Esophagus squamous epithelium (tissue), 4 donors: ENCODE measurements around the gene GALNTL6.

Source experiments
- CTCF ChIP-seq, 6 experiments: fragments of 450-650 bp in 4 of 6; fragments of 200-600 bp in 2 of 6; sonication (generic) in 2 of 6; IDR thresholded peaks; one replicate each; pipeline ENCODE4 v1.5.1; 2016 to 2019; ENCODE audit warnings: antibody characterized with exemption in 6 of 6, mild to moderate bottlenecking in 4 of 6, moderate library complexity in 4 of 6
- POLR2A ChIP-seq, 4 donors: fragments of 450-650 bp; IDR thresholded peaks; one replicate each; pipeline ENCODE4 v1.6.1; 2017; ENCODE audit warnings: antibody characterized with exemption in 4 of 4, mild to moderate bottlenecking in 4 of 4, moderate library complexity in 3 of 4

DNA sequence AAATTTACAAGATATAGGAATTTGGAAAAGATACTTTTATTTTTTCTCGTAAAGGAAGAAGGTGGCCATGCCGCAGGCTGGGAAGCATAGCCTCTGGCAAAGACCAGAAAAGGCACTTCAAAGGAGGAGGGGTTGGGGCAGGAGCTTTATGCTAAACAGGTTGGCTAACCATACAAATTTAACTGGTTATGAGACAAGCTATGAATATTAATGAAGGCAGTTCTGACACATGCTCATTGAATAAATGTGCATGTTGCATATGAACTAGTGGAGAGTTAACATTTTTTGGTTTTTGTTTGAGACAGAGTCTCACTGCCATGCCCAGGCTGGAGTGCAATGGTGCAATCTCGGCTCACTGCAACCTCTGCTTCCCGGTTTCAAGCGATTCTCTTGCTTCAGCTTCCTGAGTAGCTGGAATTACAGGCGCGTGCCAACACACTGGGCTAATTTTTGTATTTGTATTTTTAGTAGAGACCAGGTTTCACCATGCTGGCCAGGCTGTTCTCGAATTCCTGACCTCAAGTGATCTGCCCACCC lies 36.5 kb downstream of the GALNTL6 start:
- no peak for TF ChIP-seq CTCF (IDR thresholded peaks at IDR 0.05)
- TF ChIP-seq POLR2A (IDR thresholded peaks at IDR 0.05): no peak
